HepG2 (cell line): Measurements from ENCODE around the gene AKR1A1. TPM values are rescaled to one million over a fixed set of nuclear protein-coding genes. Genes with fewer than 3 reads are reported as not detected.

Experiments
- BHLHE40 ChIP-seq: IDR thresholded peaks from 2 replicates; pipeline ENCODE4 v1.6.1; 2011; ENCODE audit warnings: low read length, improper control_type of control experiment
- DMAP1 ChIP-seq: IDR thresholded peaks from 2 replicates; pipeline ENCODE4 v1.6.1; 2016
- ELF4 ChIP-seq: sonication (generic); formaldehyde crosslinking; IDR thresholded peaks from 2 replicates; pipeline ENCODE4 v1.5.0; 2020; ENCODE audit warnings: missing genetic modification reagents, mild to moderate bottlenecking, moderate library complexity, borderline replicate concordance
- ETV6 ChIP-seq: sonication (generic); formaldehyde crosslinking; conservative IDR thresholded peaks from 2 replicates; pipeline ENCODE4 v1.4.0; 2020; ENCODE audit warnings: missing genetic modification reagents
- GPN1 ChIP-seq: sonication (generic); formaldehyde crosslinking; IDR thresholded peaks from 2 replicates; pipeline ENCODE4 v1.5.1; 2020; ENCODE audit warnings: missing genetic modification reagents, borderline replicate concordance
- HNF4G ChIP-seq, 2 experiments: sonication (generic) in 1 of 2; formaldehyde crosslinking in 1 of 2; IDR thresholded peaks; 2 replicates each; pipeline versions ENCODE4 v1.4.0 to v1.6.1; 2011 to 2020; ENCODE audit warnings: borderline replicate concordance in 2 of 2, low read depth in 2 of 2, mild to moderate bottlenecking in 2 of 2, low read length in 1 of 2, missing genetic modification reagents in 1 of 2, moderate library complexity in 1 of 2
- MED8 ChIP-seq: sonication (generic); formaldehyde crosslinking; IDR thresholded peaks from 2 replicates; pipeline ENCODE4 v1.8.1; 2023; ENCODE audit warnings: mild to moderate bottlenecking, missing genetic modification reagents; ENCODE audit not compliant: insufficient replicate concordance
- PHF20 ChIP-seq: sonication (generic); formaldehyde crosslinking; IDR thresholded peaks from 2 replicates; pipeline ENCODE4 v1.5.0; 2020; ENCODE audit warnings: mild to moderate bottlenecking, missing genetic modification reagents
- TEAD3 ChIP-seq: optimal IDR thresholded peaks from 2 replicates; pipeline ENCODE3; 2016; ENCODE audit warnings: borderline replicate concordance
- ZBTB3 ChIP-seq: sonication (generic); formaldehyde crosslinking; IDR thresholded peaks from 2 replicates; pipeline ENCODE4 v1.4.0; 2020; ENCODE audit warnings: low read depth, mild to moderate bottlenecking, moderate library complexity, missing genetic modification reagents, borderline replicate concordance
- ZC3H4 ChIP-seq: sonication (generic); formaldehyde crosslinking; IDR thresholded peaks from 2 replicates; pipeline ENCODE4 v1.4.0; 2020; ENCODE audit warnings: missing genetic modification reagents, borderline replicate concordance
- ZNF230 ChIP-seq: sonication (generic); formaldehyde crosslinking; IDR thresholded peaks from 2 replicates; pipeline ENCODE4 v1.4.0; 2020; ENCODE audit warnings: mild to moderate bottlenecking, missing genetic modification reagents
- ZNF260 ChIP-seq: sonication (generic); formaldehyde crosslinking; IDR thresholded peaks from 2 replicates; pipeline ENCODE4 v1.4.0; 2020; ENCODE audit warnings: missing genetic modification reagents, low read depth, mild to moderate bottlenecking, borderline replicate concordance
- ZNF468 ChIP-seq: sonication (generic); formaldehyde crosslinking; IDR thresholded peaks from 2 replicates; pipeline ENCODE4 v1.8.0; 2022; ENCODE audit warnings: mild to moderate bottlenecking, moderate library complexity, missing genetic modification reagents
- ZNF878 ChIP-seq: sonication (generic); formaldehyde crosslinking; IDR thresholded peaks from 2 replicates; pipeline ENCODE4 v1.8.1; 2023; ENCODE audit warnings: mild to moderate bottlenecking, missing genetic modification reagents, moderate library complexity
- ZSCAN31 ChIP-seq: sonication (generic); formaldehyde crosslinking; IDR thresholded peaks from 2 replicates; pipeline ENCODE4 v1.5.0; 2020; ENCODE audit warnings: low read depth, mild to moderate bottlenecking, missing genetic modification reagents
- polyA plus RNA-seq, 8 experiments: library from polyadenylated mRNA; depleted of rRNA in 3 of 8; stranded (reverse) in 7 of 8; unstranded in 1 of 8; fragments of >200 nt; fragmentation: Illumina TruSeq in 4 of 8; extraction: Trizol in 4 of 8; gene quantifications; 2 replicates each; pipeline versions ENCODE4 v1.2.1 to v1.2.3, GENCODE V29; 2011 to 2016; ENCODE audit warnings: low read depth in 4 of 8, missing spikeins in 1 of 8, mixed read lengths in 1 of 8; ENCODE audit not compliant: insufficient read depth in 1 of 8
- total RNA-seq, 5 experiments: library from RNA; depleted of rRNA; stranded (reverse); fragments of >200 nt; fragmentation: Illumina TruSeq; extraction: Trizol; gene quantifications; 2 replicates each; pipeline ENCODE4 v1.2.3, GENCODE V29; 2016; ENCODE audit warnings: low read depth in 1 of 5
- TF ChIP-seq, protein P1 (sequence below): sonication (generic); formaldehyde crosslinking; IDR thresholded peaks from 2 replicates; pipeline ENCODE4 v1.5.0; 2020; ENCODE audit warnings: missing genetic modification reagents, mild to moderate bottlenecking, borderline replicate concordance
- TF ChIP-seq, protein P2 (sequence below): sonication (generic); formaldehyde crosslinking; IDR thresholded peaks from 2 replicates; pipeline ENCODE4 v1.5.1; 2020; ENCODE audit warnings: missing genetic modification reagents, mild to moderate bottlenecking, borderline replicate concordance
- TF ChIP-seq, protein P3 (sequence below): IDR thresholded peaks from 2 replicates; pipeline ENCODE4 v1.6.1; 2016; ENCODE audit warnings: control low read depth
- TF ChIP-seq, protein P4 (sequence below): sonication (generic); formaldehyde crosslinking; IDR thresholded peaks from 2 replicates; pipeline ENCODE4 v1.4.0; 2020; ENCODE audit warnings: missing genetic modification reagents, borderline replicate concordance
- TF ChIP-seq, protein P5 (sequence below): sonication (generic); formaldehyde crosslinking; IDR thresholded peaks from 2 replicates; pipeline ENCODE4 v1.4.0; 2020; ENCODE audit warnings: missing genetic modification reagents

The AKR1A1 gene
- total and polyA plus RNA-seq, 2 of the 13 experiments (the other 11 are each of a cell fraction or from before 2014, with no cell fraction given), result 181 to 217 TPM

DNA sequence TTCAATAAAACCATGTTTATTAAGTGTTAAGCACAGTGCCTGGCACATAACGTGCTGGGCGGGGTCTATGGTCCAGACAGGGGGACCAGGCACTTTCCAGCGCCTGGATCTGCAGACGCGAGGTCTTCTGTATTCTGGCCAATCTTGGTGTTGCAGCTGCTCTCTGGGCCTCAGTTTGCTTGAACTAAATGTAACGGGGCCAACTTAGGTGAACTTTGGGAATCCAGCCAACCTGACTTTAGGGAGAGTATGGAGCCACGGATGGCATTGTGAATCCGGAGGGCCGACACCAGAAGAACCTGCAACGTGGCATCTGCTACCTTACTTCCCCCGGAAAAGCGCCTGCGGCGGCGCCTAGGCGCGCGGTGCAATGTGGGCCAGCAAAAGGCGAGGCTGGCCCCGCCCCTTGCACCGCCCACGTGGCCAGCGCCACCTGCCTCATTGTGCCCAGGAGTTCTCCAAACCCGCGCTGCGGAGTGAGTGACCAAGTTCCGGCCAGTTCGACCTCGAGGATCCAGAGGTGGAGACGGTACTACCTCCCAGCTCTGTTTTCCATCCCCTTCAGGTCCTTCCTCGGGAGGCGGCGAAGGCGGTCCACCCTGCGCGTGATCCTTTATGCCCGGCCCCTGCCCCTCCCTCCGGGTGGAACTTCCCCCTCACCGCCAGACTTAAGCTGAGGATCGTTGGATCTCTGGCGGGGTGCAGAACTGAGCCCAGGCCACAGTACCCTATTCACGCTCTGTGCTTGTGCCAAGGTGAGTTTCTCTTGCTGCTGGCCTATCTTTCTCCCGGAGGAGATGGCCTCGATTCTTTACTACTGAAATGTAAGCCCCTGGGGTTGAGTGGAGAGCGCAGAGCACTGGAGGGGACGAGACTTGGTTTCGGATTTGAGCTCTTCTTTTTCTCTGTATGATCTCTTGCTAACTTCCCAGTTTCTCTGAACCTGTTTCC lies at the start of gene AKR1A1 (continued):
- TF ChIP-seq, protein P1, sequence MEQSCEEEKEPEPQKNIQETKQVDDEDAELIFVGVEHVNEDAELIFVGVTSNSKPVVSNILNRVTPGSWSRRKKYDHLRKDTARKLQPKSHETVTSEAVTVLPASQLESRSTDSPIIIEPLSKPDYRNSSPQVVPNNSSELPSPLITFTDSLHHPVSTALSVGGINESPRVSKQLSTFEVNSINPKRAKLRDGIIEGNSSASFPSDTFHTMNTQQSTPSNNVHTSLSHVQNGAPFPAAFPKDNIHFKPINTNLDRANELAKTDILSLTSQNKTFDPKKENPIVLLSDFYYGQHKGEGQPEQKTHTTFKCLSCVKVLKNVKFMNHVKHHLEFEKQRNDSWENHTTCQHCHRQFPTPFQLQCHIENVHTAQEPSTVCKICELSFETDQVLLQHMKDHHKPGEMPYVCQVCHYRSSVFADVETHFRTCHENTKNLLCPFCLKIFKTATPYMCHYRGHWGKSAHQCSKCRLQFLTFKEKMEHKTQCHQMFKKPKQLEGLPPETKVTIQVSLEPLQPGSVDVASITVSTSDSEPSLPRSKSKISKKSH (CRISPR knock-in tag), result peak; percentile 80; the same call in 1 of the 2 replicates
- TF ChIP-seq, protein P2, sequence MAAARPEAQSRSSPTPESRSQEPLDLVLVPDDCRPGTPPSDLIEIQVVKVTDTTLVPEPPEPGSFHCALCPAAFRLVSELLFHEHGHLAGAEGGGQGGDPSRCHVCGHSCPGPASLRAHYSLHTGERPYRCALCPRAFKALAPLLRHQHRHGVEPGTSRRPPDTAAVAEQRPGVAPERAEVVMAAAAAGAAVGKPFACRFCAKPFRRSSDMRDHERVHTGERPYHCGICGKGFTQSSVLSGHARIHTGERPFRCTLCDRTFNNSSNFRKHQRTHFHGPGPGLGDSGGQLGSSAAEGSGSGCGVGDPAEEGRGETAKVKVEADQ (CRISPR knock-in tag), result peak; percentile 55; the same call in 1 of the 2 replicates
- no peak for TF ChIP-seq GPN1 (CRISPR knock-in tag)
- peak; percentile 82 for TF ChIP-seq ZNF230 (CRISPR knock-in tag)
- peak; percentile 47 for TF ChIP-seq TEAD3 (CRISPR knock-in tag)
- peak; percentile 38; the same call in 1 of the 2 replicates for TF ChIP-seq BHLHE40
- peak; percentile 72 for TF ChIP-seq MED8
- peak; percentile 85 for TF ChIP-seq PHF20
- TF ChIP-seq, protein P3, sequence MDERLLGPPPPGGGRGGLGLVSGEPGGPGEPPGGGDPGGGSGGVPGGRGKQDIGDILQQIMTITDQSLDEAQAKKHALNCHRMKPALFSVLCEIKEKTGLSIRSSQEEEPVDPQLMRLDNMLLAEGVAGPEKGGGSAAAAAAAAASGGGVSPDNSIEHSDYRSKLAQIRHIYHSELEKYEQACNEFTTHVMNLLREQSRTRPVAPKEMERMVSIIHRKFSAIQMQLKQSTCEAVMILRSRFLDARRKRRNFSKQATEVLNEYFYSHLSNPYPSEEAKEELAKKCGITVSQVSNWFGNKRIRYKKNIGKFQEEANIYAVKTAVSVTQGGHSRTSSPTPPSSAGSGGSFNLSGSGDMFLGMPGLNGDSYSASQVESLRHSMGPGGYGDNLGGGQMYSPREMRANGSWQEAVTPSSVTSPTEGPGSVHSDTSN (CRISPR knock-in tag), result no peak
- TF ChIP-seq ZSCAN31 (CRISPR knock-in tag), result peak; percentile 78; the same call in 1 of the 2 replicates
- no peak; the same call in 1 of the 2 replicates for TF ChIP-seq ZC3H4 (CRISPR knock-in tag)
- TF ChIP-seq ZNF260 (CRISPR knock-in tag), result no peak
- TF ChIP-seq ZNF468 (CRISPR knock-in tag), result peak; percentile 83; the same call in 1 of the 2 replicates
- TF ChIP-seq ELF4 (CRISPR knock-in tag), result peak; percentile 23; the same call in 1 of the 2 replicates
- TF ChIP-seq, protein P4, sequence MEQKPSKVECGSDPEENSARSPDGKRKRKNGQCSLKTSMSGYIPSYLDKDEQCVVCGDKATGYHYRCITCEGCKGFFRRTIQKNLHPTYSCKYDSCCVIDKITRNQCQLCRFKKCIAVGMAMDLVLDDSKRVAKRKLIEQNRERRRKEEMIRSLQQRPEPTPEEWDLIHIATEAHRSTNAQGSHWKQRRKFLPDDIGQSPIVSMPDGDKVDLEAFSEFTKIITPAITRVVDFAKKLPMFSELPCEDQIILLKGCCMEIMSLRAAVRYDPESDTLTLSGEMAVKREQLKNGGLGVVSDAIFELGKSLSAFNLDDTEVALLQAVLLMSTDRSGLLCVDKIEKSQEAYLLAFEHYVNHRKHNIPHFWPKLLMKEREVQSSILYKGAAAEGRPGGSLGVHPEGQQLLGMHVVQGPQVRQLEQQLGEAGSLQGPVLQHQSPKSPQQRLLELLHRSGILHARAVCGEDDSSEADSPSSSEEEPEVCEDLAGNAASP, result peak; percentile 22; the same call in 1 of the 2 replicates
- TF ChIP-seq ETV6 (CRISPR knock-in tag), result 0 out of 2 replicates have a peak, but pooled peaks have one; percentile 40
- TF ChIP-seq, protein P5, sequence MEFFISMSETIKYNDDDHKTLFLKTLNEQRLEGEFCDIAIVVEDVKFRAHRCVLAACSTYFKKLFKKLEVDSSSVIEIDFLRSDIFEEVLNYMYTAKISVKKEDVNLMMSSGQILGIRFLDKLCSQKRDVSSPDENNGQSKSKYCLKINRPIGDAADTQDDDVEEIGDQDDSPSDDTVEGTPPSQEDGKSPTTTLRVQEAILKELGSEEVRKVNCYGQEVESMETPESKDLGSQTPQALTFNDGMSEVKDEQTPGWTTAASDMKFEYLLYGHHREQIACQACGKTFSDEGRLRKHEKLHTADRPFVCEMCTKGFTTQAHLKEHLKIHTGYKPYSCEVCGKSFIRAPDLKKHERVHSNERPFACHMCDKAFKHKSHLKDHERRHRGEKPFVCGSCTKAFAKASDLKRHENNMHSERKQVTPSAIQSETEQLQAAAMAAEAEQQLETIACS (CRISPR knock-in tag), result no peak; the same call in 1 of the 2 replicates
- TF ChIP-seq HNF4G (IDR thresholded peaks at IDR 0.05; ENCODE audit: borderline replicate concordance, low read depth, low read length), result no peak
- 0 out of 2 replicates have a peak, but pooled peaks have one; percentile 58 for TF ChIP-seq HNF4G (CRISPR knock-in tag; IDR thresholded peaks at IDR 0.05; ENCODE audit: borderline replicate concordance, low read depth)
- no peak for TF ChIP-seq ZNF878
- peak; percentile 78; the same call in 1 of the 2 replicates for TF ChIP-seq ZBTB3 (CRISPR knock-in tag)
- peak; percentile 98 for TF ChIP-seq DMAP1
